Endothelial cell of umbilical vein (primary cell): ENCODE data around the gene CLSTN2. TPM values are rescaled to one million over a fixed set of nuclear protein-coding genes. Genes with fewer than 3 reads are reported as not detected.

Experiments
- BruUV-seq: library from RNA; stranded (reverse); fragments of 400-500 nt; replicated peaks from 2 replicates; lab custom pipeline; 2021; lab: Mats Ljungman, UMichigan
- CTCF ChIA-PET: fragments of 300-600, 350-600 bp; sonication (Branson Sonifier 250); formaldehyde crosslinking; loops from one replicate; lab custom pipeline; 2021; ENCODE audit warnings: antibody characterized with exemption, inconsistent platforms; lab: Charles Lee
- POLR2A ChIA-PET: fragments of 300-600, 350-600 bp; sonication (Branson Sonifier 250); formaldehyde crosslinking; loops from one replicate; lab custom pipeline; 2021; ENCODE audit warnings: antibody characterized with exemption, inconsistent platforms; lab: Charles Lee
- DNase-seq: peaks from one replicate; pipeline ENCODE4 v3.0.0-alpha.2; 2011; ENCODE audit warnings: low read depth, low spot score
- FAIRE-seq: peaks from 2 replicates; lab custom pipeline; 2011; peaks lifted over from hg19 to GRCh38; lab: Jason Lieb, UNC
- H2AFZ ChIP-seq: 2 replicates; pipeline ENCODE4 v1.6.0; 2012; ENCODE audit warnings: low read depth, low read length, control low read depth, inconsistent platforms
- H3K27ac ChIP-seq: 2 replicates; pipeline ENCODE4 v1.5.1; 2011; ENCODE audit warnings: low read depth, mild to moderate bottlenecking, control low read depth, low read length, moderate library complexity; ENCODE audit not compliant: insufficient read depth
- H3K27me3 ChIP-seq, 2 experiments: 2 replicates each; pipeline versions ENCODE4 v1.6.0 to v1.6.1; 2011; ENCODE audit warnings: low read length in 2 of 2, mixed read lengths in 1 of 2; ENCODE audit not compliant: control insufficient read depth in 2 of 2, insufficient read depth in 2 of 2
- H3K36me3 ChIP-seq, 2 experiments: 2 replicates in 1 of 2; 3 replicates in 1 of 2; pipeline ENCODE4 v1.5.1; 2011; ENCODE audit warnings: low read length in 2 of 2, mild to moderate bottlenecking in 1 of 2, moderate library complexity in 1 of 2; ENCODE audit not compliant: control insufficient read depth in 2 of 2, insufficient read depth in 2 of 2; ENCODE audit errors: extremely low read depth in 1 of 2
- H3K4me1 ChIP-seq: 3 replicates; pipeline ENCODE4 v1.5.1; 2011; ENCODE audit warnings: mild to moderate bottlenecking, low read length; ENCODE audit not compliant: control insufficient read depth, insufficient read depth; ENCODE audit errors: extremely low read depth
- H3K4me2 ChIP-seq: 2 replicates; pipeline ENCODE4 v1.6.1; 2011; ENCODE audit warnings: low read length, control low read depth, mixed read lengths; ENCODE audit not compliant: insufficient read depth
- H3K4me3 ChIP-seq, 3 experiments: fragments of 200-600 bp in 1 of 3; sonication (generic), shearing (Covaris generic) in 1 of 3; replicated peaks in 1 of 3; 2 replicates each; pipeline ENCODE4 v1.5.1; 2011 to 2016; ENCODE audit warnings: control low read depth in 3 of 3, low read length in 3 of 3, mild to moderate bottlenecking in 2 of 3, inconsistent platforms in 1 of 3, low read depth in 1 of 3, moderate library complexity in 1 of 3; ENCODE audit not compliant: insufficient read depth in 1 of 3
- H3K79me2 ChIP-seq: 2 replicates; pipeline ENCODE4 v1.6.0; 2012; ENCODE audit warnings: low read length, inconsistent platforms; ENCODE audit not compliant: control insufficient read depth, insufficient read depth
- H3K9ac ChIP-seq: replicated peaks from 2 replicates; pipeline ENCODE3; 2011; ENCODE audit warnings: low read length, control low read depth; ENCODE audit not compliant: insufficient read depth; ENCODE audit errors: extremely low read depth
- H3K9me1 ChIP-seq: replicated peaks from 3 replicates; pipeline ENCODE4 v1.6.0; 2011; ENCODE audit warnings: mild to moderate bottlenecking, low read length; ENCODE audit not compliant: control insufficient read depth, insufficient read depth; ENCODE audit errors: extremely low read depth
- H3K9me3 ChIP-seq: replicated peaks from 2 replicates; pipeline ENCODE4 v1.5.1; 2012; ENCODE audit warnings: low read length, inconsistent platforms; ENCODE audit not compliant: control insufficient read depth, insufficient read depth
- H4K20me1 ChIP-seq: replicated peaks from 2 replicates; pipeline ENCODE3; 2011; ENCODE audit warnings: mild to moderate bottlenecking, low read length; ENCODE audit not compliant: control insufficient read depth, insufficient read depth; ENCODE audit errors: extremely low read depth
- EZH2 ChIP-seq: IDR thresholded peaks from 2 replicates; pipeline ENCODE4 v1.6.1; 2012; ENCODE audit warnings: borderline replicate concordance, low read depth, mild to moderate bottlenecking, moderate library complexity, low read length, inconsistent platforms; ENCODE audit not compliant: severe bottlenecking
- FOS ChIP-seq: IDR thresholded peaks from 2 replicates; pipeline ENCODE4 v1.6.1; 2011; ENCODE audit warnings: mild to moderate bottlenecking, low read length, moderate library complexity, borderline replicate concordance; ENCODE audit not compliant: insufficient read depth
- GATA2 ChIP-seq: IDR thresholded peaks from 2 replicates; pipeline ENCODE4 v1.7.0; 2011; ENCODE audit warnings: low read depth, mild to moderate bottlenecking, moderate library complexity, mixed read lengths, low read length; ENCODE audit not compliant: insufficient read length, insufficient read depth
- JUN ChIP-seq: IDR thresholded peaks from 2 replicates; pipeline ENCODE4 v1.6.1; 2011; ENCODE audit warnings: borderline replicate concordance, low read depth; ENCODE audit not compliant: insufficient read length, insufficient read depth
- MYC ChIP-seq: IDR thresholded peaks from one replicate; pipeline ENCODE4 v1.6.1; 2011; ENCODE audit warnings: mild to moderate bottlenecking, low read depth, low read length
- POLR2A ChIP-seq: IDR thresholded peaks from 2 replicates; pipeline ENCODE4 v1.6.1; 2012; ENCODE audit warnings: low read depth, mild to moderate bottlenecking, control low read depth, low read length
- POLR2AphosphoS5 ChIP-seq: IDR thresholded peaks from 2 replicates; pipeline ENCODE4 v1.6.1; 2012; ENCODE audit warnings: low read depth, mild to moderate bottlenecking, control low read depth, low read length, moderate library complexity; ENCODE audit not compliant: insufficient read depth
- dilution Hi-C: fragments of 300-500 bp; cut with MboI; formaldehyde crosslinking; loops from one replicate; pipeline ENCODE4 v1.15.0; 2019; ENCODE audit warnings: low sequenced_read_pairs; ENCODE audit not compliant: extremely low pct_ligation_motif_present
- intact Hi-C: fragments of 100-400 bp; cut with micrococcal nuclease; formaldehyde crosslinking; loops from one replicate; pipeline ENCODE4 v1.10.0; 2022
- polyA plus RNA-seq, 4 experiments: library from polyadenylated mRNA; depleted of rRNA in 3 of 4; stranded (reverse) in 3 of 4; unstranded in 1 of 4; fragments of >200 nt; gene quantifications; 2 replicates each; pipeline versions ENCODE4 v1.2.1 to v1.2.3, GENCODE V29; 2011 to 2012; ENCODE audit warnings: missing spikeins in 1 of 4
- total RNA-seq: library from RNA; stranded (reverse); gene quantifications from 2 replicates; pipeline ENCODE4 v1.2.3, GENCODE V29; 2021
- TF ChIP-seq, protein P1 (sequence below): IDR thresholded peaks from 2 replicates; pipeline ENCODE4 v1.6.1; 2011; ENCODE audit not compliant: insufficient read depth, insufficient read length
- TF ChIP-seq, protein P2 (sequence below), 2 donors: IDR thresholded peaks; 1 replicate in 1 of 2; 2 replicates in 1 of 2; pipeline ENCODE4 v1.5.1; 2011; ENCODE audit warnings: low read length in 2 of 2, mild to moderate bottlenecking in 2 of 2, moderate library complexity in 2 of 2, control low read depth in 1 of 2, inconsistent platforms in 1 of 2, low read depth in 1 of 2; ENCODE audit not compliant: insufficient read depth in 1 of 2; ENCODE audit errors: extremely low read depth in 1 of 2

CLSTN2 gene
- total and polyA plus RNA-seq, 2 donors (not counting 3 experiments of a cell fraction or from before 2014, with no cell fraction given) = 0.26 to 0.38 TPM

DNA sequence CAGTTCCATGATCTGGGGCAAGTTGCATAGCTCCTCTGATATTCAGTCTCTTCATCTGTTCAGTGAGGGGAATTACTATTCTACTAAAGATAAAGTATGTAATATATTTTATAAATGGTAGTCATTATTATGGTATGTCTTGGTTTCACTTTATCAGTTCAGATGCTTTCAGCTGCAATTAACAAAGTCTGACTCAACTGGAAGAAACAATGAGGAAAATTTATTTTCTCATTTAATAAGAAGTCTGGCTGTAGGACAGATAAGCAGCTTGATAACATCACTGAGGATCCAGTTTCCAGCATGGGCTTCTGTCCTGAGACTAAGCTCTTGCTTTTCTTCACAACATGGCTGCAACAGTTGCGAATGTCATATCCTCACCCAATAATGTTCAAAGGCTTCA, 388.6 kb downstream of the CLSTN2 start:
- H2AFZ ChIP-seq = no peak overlapping the region

More for the DNA sequence above, 388.6 kb downstream of the CLSTN2 start:
- H3K9me1 ChIP-seq = no peaks in the 10 kb centered on the region
- FAIRE-seq (no peak), DNase-seq (no peak)
- no TSS peak for BruUV-seq
- no peak overlapping the region for H3K27ac ChIP-seq
- no peaks in the 10 kb centered on the region for H3K27me3 ChIP-seq
- no peak overlapping the region for H3K4me3 ChIP-seq
- H3K4me2 ChIP-seq = no peak overlapping the region
- no peaks in the 10 kb centered on the region for H4K20me1 ChIP-seq
- intact Hi-C loops = no loop called here
- no peak overlapping the region for H3K9ac ChIP-seq
- H3K79me2 ChIP-seq = no peaks in the 10 kb centered on the region
- H3K9me3 ChIP-seq = no peaks in the 10 kb centered on the region
- ChIA-PET POLR2A (no interaction called here), CTCF (no interaction called here)
- TF ChIP-seq MYC (no peak), POLR2A (no peak), GATA2 (no peak), EZH2 (no peak), JUN (no peak), POLR2AphosphoS5 (no peak), FOS (no peak)
- TF ChIP-seq, protein P1, sequence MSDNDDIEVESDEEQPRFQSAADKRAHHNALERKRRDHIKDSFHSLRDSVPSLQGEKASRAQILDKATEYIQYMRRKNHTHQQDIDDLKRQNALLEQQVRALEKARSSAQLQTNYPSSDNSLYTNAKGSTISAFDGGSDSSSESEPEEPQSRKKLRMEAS = no peak
- TF ChIP-seq, protein P2, sequence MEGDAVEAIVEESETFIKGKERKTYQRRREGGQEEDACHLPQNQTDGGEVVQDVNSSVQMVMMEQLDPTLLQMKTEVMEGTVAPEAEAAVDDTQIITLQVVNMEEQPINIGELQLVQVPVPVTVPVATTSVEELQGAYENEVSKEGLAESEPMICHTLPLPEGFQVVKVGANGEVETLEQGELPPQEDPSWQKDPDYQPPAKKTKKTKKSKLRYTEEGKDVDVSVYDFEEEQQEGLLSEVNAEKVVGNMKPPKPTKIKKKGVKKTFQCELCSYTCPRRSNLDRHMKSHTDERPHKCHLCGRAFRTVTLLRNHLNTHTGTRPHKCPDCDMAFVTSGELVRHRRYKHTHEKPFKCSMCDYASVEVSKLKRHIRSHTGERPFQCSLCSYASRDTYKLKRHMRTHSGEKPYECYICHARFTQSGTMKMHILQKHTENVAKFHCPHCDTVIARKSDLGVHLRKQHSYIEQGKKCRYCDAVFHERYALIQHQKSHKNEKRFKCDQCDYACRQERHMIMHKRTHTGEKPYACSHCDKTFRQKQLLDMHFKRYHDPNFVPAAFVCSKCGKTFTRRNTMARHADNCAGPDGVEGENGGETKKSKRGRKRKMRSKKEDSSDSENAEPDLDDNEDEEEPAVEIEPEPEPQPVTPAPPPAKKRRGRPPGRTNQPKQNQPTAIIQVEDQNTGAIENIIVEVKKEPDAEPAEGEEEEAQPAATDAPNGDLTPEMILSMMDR (IDR thresholded peaks at IDR 0.05; ENCODE audit: extremely low read depth in 1 of 2, insufficient read depth in 1 of 2, low read depth in 1 of 2, low read length in 2 of 2) = no peak
- no peaks in the 10 kb centered on the region for H3K4me1 ChIP-seq
- H3K36me3 ChIP-seq = no peaks in the 10 kb centered on the region
- dilution Hi-C loops = no loop called here
